Measurements from ENCODE around the gene MALT1. TPM values are rescaled to one million over a fixed set of nuclear protein-coding genes. Genes with fewer than 3 reads are reported as not detected.
"Not testable (repeated sequence)": the region's sequence is repeated elsewhere in the genome, so short reads cannot be mapped to it uniquely, and the experiment has no call there.

Gene MALT1
- total and polyA plus RNA-seq, 7 donors, result 5.3 to 22.4 (median 17.1) TPM

GRCh38 chr18:58756148-58756547 lies 84.9 kb downstream of the MALT1 start:
- DNase-seq, result no peak
- Histone ChIP-seq H3K27me3 (peaks cover 0 to 20% (median 0%) of the 10 kb centered on the region in 3 donors), H3K4me3 (no peak overlapping the region), H3K36me3 (no peaks in the 10 kb centered on the region), H3K9me3 (no peaks in the 10 kb centered on the region), H3K27ac (no peak overlapping the region), H3K4me1 (no peaks in the 10 kb centered on the region)
- intact Hi-C loops (cut with DNase I), result no loop called here
- TF ChIP-seq EP300 (IDR thresholded peaks at IDR 0.05) (no peak), POLR2AphosphoS5 (IDR thresholded peaks at IDR 0.05) (no peak), CTCF (IDR thresholded peaks at IDR 0.05) (no peak), POLR2A (IDR thresholded peaks at IDR 0.05) (no peak)
- 92 to 94% methylated on average over 10 of the region's 10 CpGs for WGBS, 2 donors

- Histone ChIP-seq H3K4me1 (no peaks in the 10 kb centered on the region), H3K36me3 (no peaks in the 10 kb centered on the region), H3K27me3 (peaks cover 0 to 20% (median 0%) of the 10 kb centered on the region in 3 donors), H3K9me3 (no peaks in the 10 kb centered on the region), H3K27ac (no peak overlapping the region), H3K4me3 (no peak overlapping the region)
- TF ChIP-seq CTCF (IDR thresholded peaks at IDR 0.05), result no peak
- no peak for TF ChIP-seq POLR2A (IDR thresholded peaks at IDR 0.05)
- TF ChIP-seq POLR2AphosphoS5 (IDR thresholded peaks at IDR 0.05), result no peak
- TF ChIP-seq EP300 (IDR thresholded peaks at IDR 0.05), result no peak
- DNase-seq, result no peak
- intact Hi-C loops (cut with DNase I), result no loop called here
- WGBS, 2 donors, result 89 to 94% methylated on average over 8 of the region's 8 CpGs
These were observed 85.5 kb downstream of the MALT1 start for GRCh38 chr18:58756596-58757240.

- H3K9me3 ChIP-seq; intact Hi-C loops (cut with DNase I); H3K4me3 ChIP-seq; H3K4me1 ChIP-seq; H3K36me3 ChIP-seq; DNase-seq; H3K27ac ChIP-seq: not testable (repeated sequence)
- peaks cover 0 to 20% (median 0%) of the 10 kb centered on the region in 3 donors for H3K27me3 ChIP-seq
- 92 to 97% methylated on average over 7 of the region's 7 CpGs for WGBS, 2 donors
These were observed 86.1 kb downstream of the MALT1 start for GRCh38 chr18:58757351-58757750.

- H3K4me3 ChIP-seq, result no peak overlapping the region
- no peaks in the 10 kb centered on the region for H3K4me1 ChIP-seq
- 49 to 69% methylated on average over 3 of the region's 3 CpGs for WGBS, 2 donors
- no peaks in the 10 kb centered on the region for H3K36me3 ChIP-seq
- TF ChIP-seq CTCF (IDR thresholded peaks at IDR 0.05) (no peak), POLR2AphosphoS5 (IDR thresholded peaks at IDR 0.05) (no peak)
- H3K27ac ChIP-seq, result no peak overlapping the region
- no peak for DNase-seq
- intact Hi-C loops (cut with DNase I), result no loop called here
- no peaks in the 10 kb centered on the region for H3K9me3 ChIP-seq
- H3K27me3 ChIP-seq, result peaks cover 0 to 20% (median 0%) of the 10 kb centered on the region in 3 donors
These were observed 86.8 kb downstream of the MALT1 start for GRCh38 chr18:58758046-58758445.

GRCh38 chr18:58758606-58759005 lies 87.3 kb downstream of the MALT1 start:
- DNase-seq, result no peak

More at GRCh38 chr18:58758606-58759005, 87.3 kb downstream of the MALT1 start:
- H3K4me1 ChIP-seq, result no peaks in the 10 kb centered on the region
- H3K36me3 ChIP-seq, result no peaks in the 10 kb centered on the region
- no peaks in the 10 kb centered on the region for H3K9me3 ChIP-seq
- peaks cover 0 to 20% (median 0%) of the 10 kb centered on the region in 3 donors for H3K27me3 ChIP-seq
- intact Hi-C loops (cut with DNase I), result no loop called here
- TF ChIP-seq CTCF (IDR thresholded peaks at IDR 0.05), result no peak
- TF ChIP-seq POLR2AphosphoS5 (IDR thresholded peaks at IDR 0.05), result no peak
- TF ChIP-seq EP300 (IDR thresholded peaks at IDR 0.05), result no peak
- no peak for TF ChIP-seq POLR2A (IDR thresholded peaks at IDR 0.05)
- WGBS, 2 donors, result 87 to 92% methylated on average over 9 of the region's 9 CpGs
- no peak overlapping the region for H3K27ac ChIP-seq
- H3K4me3 ChIP-seq, result no peak overlapping the region

Measured in sigmoid colon (tissue), 7 donors.